Thoracic aorta (tissue), 2 donors: Measurements from ENCODE around the gene CALHM1. TPM values are rescaled to one million over a fixed set of nuclear protein-coding genes. Genes with fewer than 3 reads are reported as not detected.

ENCODE experiments used
- ATAC-seq: fragments of 150-250 bp; one replicate; pipeline ENCODE4 v1.8.0; 2017; ENCODE audit warnings: low read depth; ENCODE audit not compliant: insufficient number of reproducible peaks, low FRiP score
- DNase-seq: peaks from one replicate; pipeline ENCODE4 v3.0.0-alpha.2; 2020; ENCODE audit warnings: low spot score
- H3K27ac ChIP-seq, 2 donors: fragments of 200-600 bp; sonication (generic); 1 replicate in 1 of 2; 2 replicates in 1 of 2; pipeline ENCODE4 v1.5.1; 2016; ENCODE audit warnings: mild to moderate bottlenecking in 2 of 2, moderate library complexity in 2 of 2
- H3K27me3 ChIP-seq: fragments of 200-600 bp; sonication (generic); replicated peaks from 2 replicates; pipeline ENCODE4 v1.6.0; 2016; ENCODE audit warnings: mild to moderate bottlenecking; ENCODE audit not compliant: insufficient read depth
- H3K36me3 ChIP-seq: fragments of 200-600 bp; sonication (generic); one replicate; pipeline ENCODE4 v1.5.1; 2016
- H3K4me1 ChIP-seq, 2 donors: fragments of 200-600 bp; sonication (generic); 1 replicate in 1 of 2; 2 replicates in 1 of 2; pipeline versions ENCODE4 v1.5.1 to v1.6.0; 2016; ENCODE audit warnings: low read depth in 2 of 2, mild to moderate bottlenecking in 1 of 2; ENCODE audit not compliant: control insufficient read depth in 1 of 2
- H3K4me3 ChIP-seq: fragments of 200-600 bp; sonication (generic); 2 replicates; pipeline ENCODE4 v1.5.1; 2016; ENCODE audit warnings: mild to moderate bottlenecking
- H3K9me3 ChIP-seq: fragments of 200-600 bp; sonication (generic); 2 replicates; pipeline ENCODE4 v1.5.1; 2016
- CTCF ChIP-seq: fragments of 200-600 bp; sonication (generic); IDR thresholded peaks from one replicate; pipeline ENCODE4 v1.5.1; 2019; ENCODE audit warnings: antibody characterized with exemption
- total RNA-seq, 2 donors: library from RNA; depleted of rRNA; stranded (reverse); fragments of >200 nt; gene quantifications; one replicate each; pipeline versions ENCODE4 v1.1.0 to v1.2.3, GENCODE V29; 2016

The CALHM1 gene
- total RNA-seq, 2 donors from 2014 or later: not detected

- Histone ChIP-seq H3K27ac (no peak overlapping the region), H3K4me3 (no peak overlapping the region), H3K9me3 (no peaks in the 10 kb centered on the region), H3K4me1 (peaks cover 6 to 8% of the 10 kb centered on the region in 2 donors), H3K36me3 (no peaks in the 10 kb centered on the region), H3K27me3 (no peaks in the 10 kb centered on the region)
- no peak for TF ChIP-seq CTCF
- DNase-seq (no peak), ATAC-seq (no peak)
These were observed 2.5 kb downstream of the CALHM1 start for GRCh38 chr10:103456074-103456660.

GRCh38 chr10:103455235-103455634 is 3.5 kb downstream of the CALHM1 start:
- TF ChIP-seq CTCF: no peak
- no peak overlapping the region for H3K4me3 ChIP-seq
- no peak for ATAC-seq
- no peaks in the 10 kb centered on the region for H3K9me3 ChIP-seq
- no peaks in the 10 kb centered on the region for H3K27me3 ChIP-seq
- no peak for DNase-seq
- H3K36me3 ChIP-seq: no peaks in the 10 kb centered on the region
- H3K4me1 ChIP-seq: peaks cover 11 to 14% of the 10 kb centered on the region in 2 donors
- no peak overlapping the region for H3K27ac ChIP-seq

GRCh38 chr10:103454026-103454425 is 4.7 kb downstream of the CALHM1 start:
- no peak overlapping the region for H3K27ac ChIP-seq
- no peaks in the 10 kb centered on the region for H3K9me3 ChIP-seq
- peaks cover 11% of the 10 kb centered on the region for H3K36me3 ChIP-seq
- no peak for ATAC-seq
- no peak overlapping the region for H3K4me3 ChIP-seq
- TF ChIP-seq CTCF: no peak
- no peaks in the 10 kb centered on the region for H3K27me3 ChIP-seq
- peaks cover 22 to 26% of the 10 kb centered on the region in 2 donors for H3K4me1 ChIP-seq
- no peak for DNase-seq

GRCh38 chr10:103452506-103453230 is 6.0 kb downstream of the CALHM1 start:
- Histone ChIP-seq H3K36me3 (peaks cover 19% of the 10 kb centered on the region), H3K9me3 (no peaks in the 10 kb centered on the region), H3K27me3 (no peaks in the 10 kb centered on the region), H3K27ac (peak overlapping the region; percentile 93 to 96), H3K4me3 (peak overlapping the region; percentile 91), H3K4me1 (peaks cover 36 to 39% of the 10 kb centered on the region in 2 donors)
- DNase-seq (no peak), ATAC-seq (no peak)
- TF ChIP-seq CTCF: no peak

GRCh38 chr10:103451831-103452505 is 6.7 kb downstream of the CALHM1 start, which contains the start of gene CALHM2:
Gene CALHM2 (minus strand): TSS chr10:103452370. CDS start chr10:103449941, 2,429 bp downstream.
- peak within 1 kb of the TSS; percentile 91 for H3K4me3 ChIP-seq
- no peaks in the 10 kb centered on the region for H3K27me3 ChIP-seq

More at GRCh38 chr10:103451831-103452505, 6.7 kb downstream of the CALHM1 start, which contains the start of gene CALHM2:
- Histone ChIP-seq H3K36me3 (peaks cover 25% of the 10 kb centered on the region), H3K27ac (peak within 1 kb of the TSS; percentile 93 to 96), H3K4me1 (peaks cover 40 to 46% of the 10 kb centered on the region in 2 donors), H3K9me3 (no peaks in the 10 kb centered on the region)
- no peak for TF ChIP-seq CTCF
- ATAC-seq (no peak), DNase-seq (no peak)
